A673 (cell line): ENCODE measurements around the gene SH3RF2.

ENCODE experiments used
- CTCF ChIP-seq: fragments of 300-800, 200-600 bp; sonication (generic); conservative IDR thresholded peaks from 2 replicates; pipeline ENCODE4 v1.5.1; 2017; ENCODE audit warnings: low read depth, mild to moderate bottlenecking, antibody characterized with exemption, low read length, moderate library complexity, mixed read lengths
- EZH2 ChIP-seq: fragments of 200-600 bp; sonication (generic); IDR thresholded peaks from 2 replicates; pipeline ENCODE4 v1.6.1; 2017; ENCODE audit warnings: borderline replicate concordance, low read depth, mild to moderate bottlenecking, mixed read lengths, antibody characterized with exemption, low read length; ENCODE audit not compliant: poor library complexity, severe bottlenecking

GRCh38 chr5:145960166-145960565, 23.8 kb downstream of the SH3RF2 start:
- TF ChIP-seq CTCF (no peak), EZH2 (no peak)
